Measurements from ENCODE around the gene ST6GALNAC4. TPM values are rescaled to one million over a fixed set of nuclear protein-coding genes. Genes with fewer than 3 reads are reported as not detected.

Gene ST6GALNAC4
- total RNA-seq, 1 donor = 22.7 TPM

DNA sequence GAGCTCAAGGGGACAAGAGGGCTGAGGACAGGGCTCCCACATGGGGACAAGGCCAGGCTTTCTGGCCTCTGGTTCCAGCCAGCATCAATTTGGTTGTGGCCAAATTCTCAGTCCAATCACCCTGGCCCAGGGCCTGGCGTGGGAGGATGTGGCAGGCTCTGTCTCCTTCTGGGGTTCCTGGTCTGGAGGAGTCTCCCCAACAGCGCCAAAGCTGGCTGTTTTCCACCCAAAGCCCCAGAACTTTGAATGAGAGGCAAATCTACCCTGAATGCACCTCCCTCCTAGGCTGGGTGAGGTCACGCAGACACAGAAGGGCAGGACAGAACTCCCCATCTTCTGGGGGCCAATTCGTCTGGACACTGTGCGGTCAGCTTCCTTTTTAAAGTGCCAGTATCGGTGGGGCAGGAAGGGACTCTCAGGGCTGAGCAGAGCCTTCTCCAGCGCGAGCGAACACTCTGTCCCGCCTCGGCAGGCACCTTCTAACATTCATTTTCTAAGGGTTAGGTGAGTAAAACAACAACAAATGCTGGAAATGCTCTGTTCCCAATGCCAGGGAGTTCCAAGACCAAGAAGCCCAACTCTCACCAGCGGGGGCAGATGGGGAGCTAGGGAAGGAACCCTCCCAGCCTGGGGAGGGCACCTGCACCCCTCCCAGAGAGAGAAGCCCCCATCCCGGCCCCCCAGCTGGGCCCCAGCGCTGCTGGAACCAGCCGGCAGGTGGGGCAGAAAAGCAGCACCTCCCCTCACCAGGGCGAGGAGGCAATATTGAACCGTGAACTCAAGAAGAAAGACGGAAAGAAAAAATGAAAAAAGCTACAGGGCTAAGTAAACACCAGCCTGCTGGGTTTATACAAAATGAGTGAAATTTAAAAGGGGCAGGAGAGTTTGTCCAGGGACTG lies 24.5 kb upstream of the ST6GALNAC4 start:
- no peaks in the 10 kb centered on the region for H3K9me3 ChIP-seq (ENCODE audit: low read depth, low read length)
- H3K4me1 ChIP-seq (ENCODE audit: insufficient read depth, low read length) = peaks cover 30% of the 10 kb centered on the region
- no peak overlapping the region for H3K4me3 ChIP-seq (ENCODE audit: low read length)
- no peaks in the 10 kb centered on the region for H3K27me3 ChIP-seq (ENCODE audit: insufficient read depth, low read length)

DNA sequence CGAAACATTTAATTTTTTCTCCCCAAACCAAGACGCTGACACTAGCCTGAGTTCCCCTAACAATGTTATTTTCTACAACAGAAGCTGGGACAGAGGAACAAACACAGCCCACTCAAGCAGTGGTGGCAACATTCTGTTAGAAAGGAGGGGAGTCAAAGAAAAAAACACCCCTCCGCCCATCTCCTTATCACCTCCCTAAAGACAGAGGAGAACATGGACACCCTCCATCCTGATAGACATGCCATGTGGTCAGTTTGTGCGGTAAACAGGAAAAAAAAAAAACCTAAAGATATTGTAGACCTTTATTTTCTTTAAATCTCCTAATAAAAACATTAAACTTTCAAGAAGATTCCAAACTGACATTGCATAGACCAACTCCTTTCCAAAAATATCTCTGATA lies 23.8 kb upstream of the ST6GALNAC4 start:
- Histone ChIP-seq H3K9me3 (ENCODE audit: low read depth, low read length) (no peaks in the 10 kb centered on the region), H3K4me1 (ENCODE audit: insufficient read depth, low read length) (peaks cover 37% of the 10 kb centered on the region), H3K27me3 (ENCODE audit: insufficient read depth, low read length) (no peaks in the 10 kb centered on the region), H3K4me3 (ENCODE audit: low read length) (no peak overlapping the region)

DNA sequence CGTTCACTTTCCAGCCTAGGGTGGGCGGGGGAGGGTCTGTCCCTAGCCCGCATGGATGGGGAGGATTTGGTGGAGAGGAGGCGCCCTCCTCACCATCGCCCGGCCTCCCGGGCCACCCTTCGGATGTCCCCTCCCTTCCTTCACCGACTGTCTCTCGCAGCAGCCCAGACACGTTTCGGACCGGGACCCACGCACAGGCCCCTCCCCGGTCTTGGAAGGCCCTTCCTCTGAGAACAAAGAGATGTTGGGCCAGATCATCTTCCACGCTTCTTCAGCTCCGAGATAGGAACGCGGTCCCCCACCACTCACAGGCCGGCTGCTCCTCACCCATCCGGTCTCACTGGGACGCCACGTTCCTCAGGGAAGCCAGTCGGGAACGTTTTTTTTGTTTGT lies 21.5 kb upstream of the ST6GALNAC4 start:
- peaks cover 33% of the 10 kb centered on the region for H3K4me1 ChIP-seq (ENCODE audit: insufficient read depth, low read length)

DNA sequence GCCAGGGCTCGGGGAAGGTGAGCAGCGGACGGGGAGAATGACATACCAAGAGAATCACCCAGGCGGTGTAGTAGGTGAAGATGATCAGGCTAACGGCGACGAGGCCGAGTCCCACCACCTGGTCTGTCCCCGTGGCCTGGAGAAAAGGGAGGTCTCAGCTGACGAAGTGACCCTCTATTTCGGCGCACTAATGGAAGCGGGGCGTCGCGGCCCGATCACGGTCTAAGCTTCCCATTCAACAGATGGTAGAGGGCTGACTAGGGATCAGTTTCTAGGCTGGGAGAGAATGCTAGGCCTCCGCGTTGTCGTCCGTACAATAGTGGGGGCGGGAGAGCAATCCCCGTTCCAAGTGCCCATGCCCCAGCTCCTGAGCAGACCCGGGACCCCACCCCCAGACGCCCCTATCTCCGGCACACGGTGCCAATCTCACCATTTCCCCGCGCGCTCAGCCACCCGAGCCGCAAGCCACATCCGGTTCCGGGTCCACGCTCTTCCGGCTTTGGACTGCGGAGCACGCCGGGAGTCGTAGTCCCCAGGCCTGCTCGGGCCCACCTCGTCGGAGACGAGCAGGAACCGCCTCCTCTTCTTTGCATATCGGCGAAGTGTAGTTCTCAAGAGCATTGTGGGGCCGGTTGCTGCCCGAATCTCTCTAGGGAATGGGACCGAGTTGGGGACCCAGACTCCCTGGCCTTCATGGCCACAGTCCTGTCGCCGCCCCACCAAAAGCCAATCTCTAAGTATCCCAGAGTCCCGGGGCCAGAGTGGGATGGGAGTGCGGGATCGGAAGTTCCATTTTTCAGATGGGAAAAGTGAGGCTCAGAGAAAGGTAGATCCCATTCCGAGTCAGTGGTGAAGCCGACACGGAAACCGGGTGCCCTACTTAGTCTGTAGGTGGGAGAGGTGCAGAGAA lies 20.8 kb upstream of the ST6GALNAC4 start, which contains the start of gene DPM2:
Gene DPM2, minus strand, starts transcription at position 467 of the 910 bp plus-strand sequence. Its CDS starts 34 bp downstream, at position 433.
- Histone ChIP-seq H3K9me3 (ENCODE audit: low read depth, low read length) (no peaks in the 10 kb centered on the region), H3K27me3 (ENCODE audit: insufficient read depth, low read length) (no peaks in the 10 kb centered on the region), H3K4me3 (ENCODE audit: low read length) (peak within 1 kb of the TSS; percentile 61), H3K4me1 (ENCODE audit: insufficient read depth, low read length) (peaks cover 30% of the 10 kb centered on the region)

More for the DNA sequence above, 21.5 kb upstream of the ST6GALNAC4 start:
- no peak overlapping the region for H3K4me3 ChIP-seq (ENCODE audit: low read length)
- no peaks in the 10 kb centered on the region for H3K27me3 ChIP-seq (ENCODE audit: insufficient read depth, low read length)
- no peaks in the 10 kb centered on the region for H3K9me3 ChIP-seq (ENCODE audit: low read depth, low read length)

DNA sequence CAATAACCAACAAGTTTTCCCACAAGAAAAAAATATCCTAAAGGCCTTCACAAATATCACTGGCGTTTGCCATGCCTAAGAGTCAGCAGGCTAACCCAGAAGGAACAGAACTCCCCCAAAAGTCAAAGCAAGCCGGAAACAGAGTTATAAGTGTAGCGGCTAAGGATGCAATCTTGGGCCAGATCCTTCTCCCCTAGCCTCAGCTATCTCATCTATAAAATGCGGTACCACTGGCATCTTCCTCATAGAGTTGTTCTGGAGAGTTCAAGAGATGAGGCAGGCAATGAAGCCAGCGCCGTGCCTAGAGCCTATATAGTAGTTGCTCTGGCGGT lies 20.2 kb upstream of the ST6GALNAC4 start:
- no peaks in the 10 kb centered on the region for H3K27me3 ChIP-seq (ENCODE audit: insufficient read depth, low read length)
- peaks cover 30% of the 10 kb centered on the region for H3K4me1 ChIP-seq (ENCODE audit: insufficient read depth, low read length)
- H3K9me3 ChIP-seq (ENCODE audit: low read depth, low read length) = no peaks in the 10 kb centered on the region
- H3K4me3 ChIP-seq (ENCODE audit: low read length) = peak overlapping the region; percentile 61

DNA sequence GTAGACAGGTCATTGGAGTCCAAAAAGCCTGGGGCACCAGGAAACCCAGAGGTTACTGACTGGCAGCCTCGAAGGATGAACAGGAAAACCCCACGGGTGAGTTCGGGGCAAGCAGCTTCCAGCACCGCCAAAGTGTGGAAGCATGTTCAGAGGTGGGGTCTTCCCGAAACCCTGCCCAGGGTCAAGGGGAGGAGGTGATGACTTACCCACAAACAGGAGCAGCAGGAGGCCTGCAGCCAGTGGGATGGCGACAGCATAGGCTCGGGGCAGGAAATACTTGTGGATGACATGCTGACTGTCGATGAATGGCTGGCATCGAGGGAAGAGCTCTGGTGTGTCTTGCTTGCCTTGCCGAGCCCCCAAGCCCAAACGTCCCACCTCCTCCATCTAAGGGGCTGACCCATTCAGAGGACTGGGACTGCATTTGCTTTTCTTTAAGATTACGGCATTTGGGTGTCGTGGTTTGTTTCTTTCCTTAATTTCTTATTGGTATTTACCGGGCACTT lies 19.6 kb upstream of the ST6GALNAC4 start:
- Histone ChIP-seq H3K9me3 (ENCODE audit: low read depth, low read length) (no peaks in the 10 kb centered on the region), H3K27me3 (ENCODE audit: insufficient read depth, low read length) (no peaks in the 10 kb centered on the region), H3K4me1 (ENCODE audit: insufficient read depth, low read length) (peaks cover 32% of the 10 kb centered on the region), H3K4me3 (ENCODE audit: low read length) (no peak overlapping the region)

DNA sequence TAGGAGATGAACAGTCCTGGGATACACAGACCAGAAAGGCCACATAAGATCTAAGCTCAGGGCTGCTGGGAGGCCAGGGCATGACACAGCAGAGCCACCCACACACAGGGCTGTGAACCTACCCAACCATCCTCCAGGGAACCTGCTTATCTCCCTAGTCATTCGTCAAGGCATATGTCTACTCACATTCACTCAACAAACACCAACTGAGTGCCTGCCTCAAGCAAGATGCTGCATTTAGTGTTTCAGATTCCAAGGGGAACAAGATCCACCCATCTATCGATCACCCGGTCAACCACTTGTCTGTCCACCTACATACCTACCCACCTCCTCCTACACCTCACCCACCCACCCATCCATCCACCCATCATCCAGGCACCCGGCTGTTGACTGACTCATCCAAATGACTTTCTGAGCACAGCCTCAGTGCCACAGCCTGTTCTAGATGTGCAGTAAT lies 19.0 kb upstream of the ST6GALNAC4 start:
- Histone ChIP-seq H3K27me3 (ENCODE audit: insufficient read depth, low read length) (no peaks in the 10 kb centered on the region), H3K9me3 (ENCODE audit: low read depth, low read length) (no peaks in the 10 kb centered on the region), H3K4me1 (ENCODE audit: insufficient read depth, low read length) (peaks cover 38% of the 10 kb centered on the region), H3K4me3 (ENCODE audit: low read length) (no peak overlapping the region)

DNA sequence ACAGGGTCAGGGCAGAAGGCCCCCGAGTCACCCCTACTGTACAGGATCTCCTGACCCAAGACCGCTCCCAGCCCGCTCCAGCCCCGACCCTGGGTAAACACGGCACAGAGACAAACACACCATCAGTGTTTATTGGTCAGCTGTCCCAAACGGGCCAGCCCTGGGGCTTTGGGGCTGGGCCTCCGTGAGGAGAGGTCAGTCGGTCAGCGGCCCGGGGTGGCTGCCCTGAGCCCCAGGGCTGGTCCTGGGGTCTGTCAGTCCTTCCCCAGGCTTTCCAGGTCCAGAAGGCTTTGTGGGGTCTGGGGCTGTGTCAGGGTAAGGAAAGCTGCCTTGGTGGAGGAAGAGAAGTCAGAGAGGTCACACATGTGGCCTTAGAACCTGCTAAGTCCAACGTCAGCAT lies 18.1 kb upstream of the ST6GALNAC4 start:
- no peak overlapping the region for H3K4me3 ChIP-seq (ENCODE audit: low read length)
- peaks cover 3% of the 10 kb centered on the region for H3K27me3 ChIP-seq (ENCODE audit: insufficient read depth, low read length)
- peaks cover 46% of the 10 kb centered on the region for H3K4me1 ChIP-seq (ENCODE audit: insufficient read depth, low read length)
- no peaks in the 10 kb centered on the region for H3K9me3 ChIP-seq (ENCODE audit: low read depth, low read length)

DNA sequence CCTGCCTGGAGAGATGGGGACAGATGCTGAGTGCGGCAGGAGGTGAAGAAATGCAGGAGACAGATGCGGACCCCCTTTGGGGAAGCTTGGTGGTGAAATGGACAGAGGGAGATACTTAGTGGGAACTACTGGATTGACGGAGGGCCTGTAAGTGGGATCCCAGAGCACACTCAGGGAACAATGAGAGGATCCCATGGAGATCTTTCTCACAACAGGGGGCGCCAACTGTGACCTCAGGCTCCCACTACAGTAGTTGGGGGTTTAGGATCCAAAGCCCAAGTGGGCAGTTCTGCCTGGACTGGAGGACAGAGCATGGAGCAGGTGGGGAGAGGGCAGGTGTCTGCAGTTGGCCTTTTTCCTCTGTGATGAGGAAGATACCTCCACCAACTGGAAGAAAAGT lies 17.4 kb upstream of the ST6GALNAC4 start:
- H3K4me1 ChIP-seq (ENCODE audit: insufficient read depth, low read length) = peaks cover 47% of the 10 kb centered on the region
- no peaks in the 10 kb centered on the region for H3K9me3 ChIP-seq (ENCODE audit: low read depth, low read length)
- H3K4me3 ChIP-seq (ENCODE audit: low read length) = no peak overlapping the region
- peaks cover 10% of the 10 kb centered on the region for H3K27me3 ChIP-seq (ENCODE audit: insufficient read depth, low read length)

DNA sequence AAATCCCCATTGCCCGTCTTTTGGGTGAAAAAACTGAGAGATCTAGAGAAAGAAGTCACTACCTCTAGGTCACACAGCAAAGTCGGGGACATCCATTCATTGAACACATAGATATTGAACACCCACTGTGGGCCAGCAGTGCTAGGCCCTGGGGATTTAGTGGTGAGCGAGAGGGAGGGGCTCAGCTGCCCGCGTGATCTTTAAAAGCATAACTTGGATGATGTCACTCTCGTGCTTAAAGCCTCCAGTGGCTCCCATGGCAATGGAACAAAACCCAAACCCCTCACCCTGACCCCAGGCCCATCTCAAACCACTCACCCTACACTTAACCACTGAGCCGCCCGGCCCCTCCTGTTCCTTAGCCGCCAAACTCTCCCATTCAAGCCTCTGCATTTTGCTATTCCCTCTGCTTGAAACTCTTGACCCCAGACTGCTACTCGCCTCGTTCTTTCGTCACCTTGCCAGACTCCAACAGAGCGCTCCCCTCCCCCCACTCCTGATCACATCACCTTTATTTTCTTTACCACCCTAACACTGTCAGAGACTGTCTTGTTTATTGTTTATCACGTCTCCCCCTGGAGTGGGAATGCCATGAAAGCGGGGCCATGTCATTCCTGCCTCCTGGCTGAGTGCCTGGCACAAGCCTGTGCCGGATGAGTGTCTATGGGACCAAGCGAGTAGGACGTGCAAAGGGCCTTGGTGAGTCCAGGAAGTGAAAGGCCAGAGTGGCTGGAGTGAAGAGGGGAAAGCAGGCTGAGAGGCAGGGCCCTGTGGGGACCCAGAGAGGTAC lies 14.4 kb upstream of the ST6GALNAC4 start:
- Histone ChIP-seq H3K4me3 (ENCODE audit: low read length) (peak overlapping the region; percentile 33), H3K27me3 (ENCODE audit: insufficient read depth, low read length) (peaks cover 34% of the 10 kb centered on the region), H3K9me3 (ENCODE audit: low read depth, low read length) (no peaks in the 10 kb centered on the region), H3K4me1 (ENCODE audit: insufficient read depth, low read length) (peaks cover 46% of the 10 kb centered on the region)

DNA sequence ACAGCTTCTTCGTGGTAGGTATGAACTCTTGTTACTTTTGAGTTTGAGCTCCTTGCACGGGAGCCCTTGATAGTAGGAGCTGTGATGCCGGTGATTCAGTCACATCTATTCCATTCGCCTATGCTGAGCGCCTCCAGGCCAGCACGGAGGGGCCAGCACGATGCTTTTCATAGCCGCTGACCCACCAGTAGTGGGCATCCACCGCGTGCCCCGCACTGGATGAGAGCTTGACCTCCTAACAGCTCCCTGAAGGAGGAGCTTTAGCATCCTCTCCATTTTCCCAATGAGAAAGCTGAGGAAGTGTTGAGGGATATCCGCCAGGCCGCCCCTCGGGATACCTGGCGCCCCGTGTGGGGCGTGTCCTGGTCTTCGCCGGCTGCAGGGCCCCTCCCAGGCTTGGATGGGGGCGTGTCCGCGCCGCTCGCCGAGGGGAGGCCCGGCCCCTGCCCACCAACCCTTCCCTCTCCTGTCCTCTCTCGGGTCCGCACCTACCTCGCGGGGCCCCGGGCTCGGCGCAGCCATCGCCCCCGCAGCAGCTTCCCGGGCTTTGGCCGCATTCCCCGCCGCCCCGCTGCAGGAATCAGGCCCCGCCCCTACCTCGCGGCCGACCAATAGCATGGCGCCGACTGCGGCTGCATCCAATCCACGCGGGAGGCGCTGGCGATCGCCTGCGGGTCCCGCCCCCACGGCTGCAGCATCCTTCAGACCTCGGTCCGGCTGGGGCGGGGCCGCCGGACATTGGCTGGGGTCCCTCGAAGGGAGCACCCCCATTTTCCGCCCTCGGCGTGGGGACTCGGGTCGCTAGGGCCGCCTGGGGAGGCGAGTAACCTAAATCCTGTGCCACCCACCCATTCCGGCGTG lies 13.6 kb upstream of the ST6GALNAC4 start, which contains the start of gene PIP5KL1:
Gene PIP5KL1, minus strand, starts transcription at position 547 of the 861 bp plus-strand sequence. Its CDS starts 25 bp downstream, at position 522.
- Histone ChIP-seq H3K9me3 (ENCODE audit: low read depth, low read length) (no peaks in the 10 kb centered on the region), H3K4me1 (ENCODE audit: insufficient read depth, low read length) (peaks cover 37% of the 10 kb centered on the region), H3K4me3 (ENCODE audit: low read length) (peak within 1 kb of the TSS; percentile 33), H3K27me3 (ENCODE audit: insufficient read depth, low read length) (peaks cover 40% of the 10 kb centered on the region)

DNA sequence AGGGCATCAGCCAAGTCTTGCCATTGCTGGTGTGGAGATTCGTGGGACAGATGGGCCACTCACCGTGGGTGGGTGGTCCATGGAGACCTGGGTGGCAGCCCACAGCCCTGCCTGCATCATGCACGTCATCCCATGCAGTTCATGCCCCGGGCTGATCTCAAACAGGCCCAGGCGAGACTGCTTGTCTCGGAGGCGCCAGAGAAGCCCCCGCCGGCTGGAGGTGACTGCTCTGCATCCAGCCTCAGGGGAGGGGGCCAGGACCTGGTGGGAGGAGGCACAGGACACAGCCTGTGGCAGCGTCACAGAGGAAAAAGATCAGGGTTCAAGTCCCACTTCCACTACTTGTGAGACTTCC lies 12.8 kb upstream of the ST6GALNAC4 start:
- Histone ChIP-seq H3K4me3 (ENCODE audit: low read length) (no peak overlapping the region), H3K9me3 (ENCODE audit: low read depth, low read length) (no peaks in the 10 kb centered on the region), H3K27me3 (ENCODE audit: insufficient read depth, low read length) (peaks cover 40% of the 10 kb centered on the region), H3K4me1 (ENCODE audit: insufficient read depth, low read length) (peaks cover 33% of the 10 kb centered on the region)

DNA sequence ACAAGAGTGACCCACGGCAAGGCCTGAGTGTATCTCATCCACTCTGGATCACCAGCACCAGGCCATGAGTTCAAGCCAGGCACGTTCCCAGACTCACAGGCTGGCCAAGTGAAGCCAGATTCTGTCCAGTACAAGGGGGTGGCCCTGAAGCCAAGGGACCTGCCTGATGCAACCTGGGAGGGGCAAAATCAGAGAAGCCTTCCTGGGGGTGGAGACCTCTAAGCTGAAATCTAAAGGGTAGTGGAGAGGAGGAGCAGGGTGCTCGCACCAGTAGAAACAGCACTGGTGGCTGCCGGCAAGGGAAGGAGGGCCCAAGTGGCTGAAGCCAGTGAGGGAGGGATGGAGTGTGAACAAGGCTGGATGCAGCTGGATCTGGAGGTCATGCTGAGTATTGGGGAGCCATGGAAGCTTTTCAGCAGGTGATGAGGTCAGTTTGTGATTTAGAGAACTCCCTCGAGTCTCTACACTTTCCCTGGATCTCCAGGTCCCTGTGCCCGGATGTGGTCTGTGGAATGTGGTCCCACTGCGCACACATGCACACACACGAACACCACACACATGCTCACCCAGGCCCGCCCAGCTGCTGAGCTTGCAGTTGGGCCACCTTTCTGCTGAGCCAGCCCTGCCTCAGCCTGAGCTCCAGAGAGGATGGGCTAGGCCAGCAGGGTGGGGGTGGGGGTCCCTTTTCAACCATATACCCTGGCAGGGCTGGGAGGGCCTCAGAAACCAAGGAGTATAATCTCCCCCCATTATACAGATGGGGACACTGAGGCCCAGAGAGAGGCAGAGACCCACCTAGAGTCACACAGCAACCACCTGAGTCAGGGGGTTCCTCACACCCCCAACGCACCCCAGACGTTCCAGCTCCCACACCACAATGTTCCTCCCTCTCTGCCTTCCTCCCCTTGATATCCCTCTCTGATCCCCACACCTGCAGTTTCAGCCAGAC lies 12.1 kb upstream of the ST6GALNAC4 start:
- H3K27me3 ChIP-seq (ENCODE audit: insufficient read depth, low read length) = peaks cover 40% of the 10 kb centered on the region
- no peaks in the 10 kb centered on the region for H3K9me3 ChIP-seq (ENCODE audit: low read depth, low read length)
- peaks cover 33% of the 10 kb centered on the region for H3K4me1 ChIP-seq (ENCODE audit: insufficient read depth, low read length)
- H3K4me3 ChIP-seq (ENCODE audit: low read length) = no peak overlapping the region
